AG10803 (cell line): ENCODE measurements around the gene SRGAP2B.
"Not testable (repeated sequence)": the region's sequence is repeated elsewhere in the genome, so short reads cannot be mapped to it uniquely, and the experiment has no call there.

ENCODE experiments used
- DNase-seq: peaks from one replicate; pipeline ENCODE4 v3.0.0; 2010; ENCODE audit warnings: low read depth
- H3K4me3 ChIP-seq: 2 replicates; pipeline ENCODE4 v1.5.1; 2011; ENCODE audit warnings: mild to moderate bottlenecking, low read length, control low read depth

The SRGAP2B gene

GRCh38 chr1:145005142-145005541 is 90.0 kb downstream of the SRGAP2B start:
- H3K4me3 ChIP-seq, DNase-seq: not testable (repeated sequence)

GRCh38 chr1:145001381-145001780 is 93.7 kb downstream of the SRGAP2B start:
- DNase-seq, H3K4me3 ChIP-seq: not testable (repeated sequence)

GRCh38 chr1:145000743-145001326 is 94.3 kb downstream of the SRGAP2B start:
- DNase-seq, H3K4me3 ChIP-seq: not testable (repeated sequence)

GRCh38 chr1:145000074-145000742 is 94.9 kb downstream of the SRGAP2B start:
- DNase-seq, H3K4me3 ChIP-seq: not testable (repeated sequence)

- peak; percentile 1 for DNase-seq
- not testable (repeated sequence) for H3K4me3 ChIP-seq
Measured at GRCh38 chr1:144998981-144999273, 96.2 kb downstream of the SRGAP2B start.

DNA sequence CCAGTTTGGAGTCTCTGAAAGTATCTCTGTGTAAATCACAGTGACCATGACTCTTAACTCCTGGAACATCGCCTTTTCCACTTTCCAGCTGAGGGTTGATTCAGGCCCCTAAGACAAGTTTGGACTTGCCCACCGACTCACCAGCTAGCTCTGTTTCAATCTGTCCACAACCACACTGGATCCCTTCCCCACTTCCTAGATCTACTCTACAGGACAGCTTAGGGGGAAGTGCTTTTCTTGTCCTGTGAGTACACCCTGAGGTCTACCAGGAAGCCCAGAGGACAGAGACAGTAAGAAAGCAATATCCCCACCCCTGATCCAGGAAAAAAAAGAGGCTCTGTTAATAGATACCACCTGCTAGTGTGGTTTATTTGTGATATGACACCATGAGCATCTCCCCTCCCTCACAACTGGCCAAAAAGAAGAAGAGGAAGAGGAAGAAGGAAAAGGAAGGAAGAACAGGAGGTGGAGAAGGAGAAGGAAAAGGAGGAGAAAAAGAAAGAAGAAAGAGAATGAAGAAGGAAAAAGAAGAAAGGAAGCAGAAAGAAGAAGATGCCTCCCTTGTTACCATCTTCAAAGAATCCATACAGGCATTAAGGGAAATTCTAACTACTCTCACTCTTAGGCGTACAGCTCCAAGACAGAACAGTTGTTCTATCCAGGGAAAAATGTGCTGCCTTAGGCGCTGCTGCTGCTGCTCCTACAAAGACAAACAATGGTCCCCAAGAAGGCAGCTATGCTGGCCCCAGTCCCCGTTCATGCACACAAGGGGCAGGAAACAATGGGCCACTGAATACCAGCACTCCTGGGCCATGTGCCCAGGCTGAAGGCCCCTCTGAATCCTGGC is 96.8 kb downstream of the SRGAP2B start:
- DNase-seq, H3K4me3 ChIP-seq: not testable (repeated sequence)

GRCh38 chr1:144995833-144996410 is 99.2 kb downstream of the SRGAP2B start:
- not testable (repeated sequence) for H3K4me3 ChIP-seq
- DNase-seq: peak; percentile 54

GRCh38 chr1:144992915-144993314 is 102.2 kb downstream of the SRGAP2B start:
- peak; percentile 71 for DNase-seq
- not testable (repeated sequence) for H3K4me3 ChIP-seq

GRCh38 chr1:144990611-144991010 is 104.5 kb downstream of the SRGAP2B start:
- not testable (repeated sequence) for DNase-seq, H3K4me3 ChIP-seq

DNA sequence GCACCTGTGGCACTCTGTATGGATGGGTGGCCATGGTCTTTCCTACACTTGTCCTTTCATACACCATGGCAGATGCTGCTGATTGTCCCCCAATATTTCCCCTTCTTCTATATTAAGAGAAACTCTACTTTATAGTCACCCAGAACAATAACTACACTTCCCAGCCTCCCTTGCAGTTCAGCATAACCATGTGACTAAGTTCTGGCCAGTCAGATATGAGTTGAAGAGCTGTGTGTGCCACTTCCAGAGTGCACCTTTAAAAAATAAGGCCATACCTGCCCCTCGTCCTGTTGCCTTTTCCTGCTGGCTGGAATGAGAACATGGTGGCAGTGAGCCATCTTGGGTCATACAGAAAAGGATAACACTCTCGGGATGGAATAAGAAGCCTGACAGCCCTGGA is 108.0 kb downstream of the SRGAP2B start:
- H3K4me3 ChIP-seq, DNase-seq: not testable (repeated sequence)

DNA sequence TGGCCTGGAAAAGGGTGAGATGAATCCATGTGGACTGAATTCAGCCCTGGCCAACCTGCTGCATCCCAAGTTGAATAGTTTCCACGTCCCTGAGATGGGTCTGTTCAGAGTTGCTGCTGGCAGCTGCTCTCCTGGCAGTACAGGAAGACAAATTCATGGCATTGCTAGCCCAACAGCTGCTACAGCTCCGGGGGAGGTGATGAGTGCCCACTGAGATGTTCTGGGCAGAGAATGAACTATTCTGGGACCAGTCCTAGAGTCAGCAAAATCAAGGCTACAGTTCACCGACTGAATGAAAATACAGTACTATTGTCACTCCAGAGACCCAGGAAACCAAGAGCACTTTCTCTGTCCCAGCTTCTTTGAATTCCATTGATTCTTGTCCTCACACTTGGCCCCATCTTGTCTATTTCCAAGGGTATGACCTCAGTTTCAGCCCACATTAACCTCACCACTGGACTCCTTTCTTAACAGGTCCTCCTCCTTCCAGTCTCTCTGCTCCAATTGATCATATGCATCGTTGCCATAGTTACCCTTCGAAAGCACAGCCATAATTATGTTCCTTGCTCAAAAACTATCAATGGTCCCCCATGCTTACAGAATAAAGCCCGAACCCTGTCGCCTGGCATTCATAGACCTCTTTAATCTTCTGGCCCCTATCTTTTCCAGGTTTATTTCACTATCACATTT is 108.8 kb downstream of the SRGAP2B start:
- DNase-seq, H3K4me3 ChIP-seq: not testable (repeated sequence)

GRCh38 chr1:144985550-144986170 is 109.5 kb downstream of the SRGAP2B start:
- DNase-seq, H3K4me3 ChIP-seq: not testable (repeated sequence)

DNA sequence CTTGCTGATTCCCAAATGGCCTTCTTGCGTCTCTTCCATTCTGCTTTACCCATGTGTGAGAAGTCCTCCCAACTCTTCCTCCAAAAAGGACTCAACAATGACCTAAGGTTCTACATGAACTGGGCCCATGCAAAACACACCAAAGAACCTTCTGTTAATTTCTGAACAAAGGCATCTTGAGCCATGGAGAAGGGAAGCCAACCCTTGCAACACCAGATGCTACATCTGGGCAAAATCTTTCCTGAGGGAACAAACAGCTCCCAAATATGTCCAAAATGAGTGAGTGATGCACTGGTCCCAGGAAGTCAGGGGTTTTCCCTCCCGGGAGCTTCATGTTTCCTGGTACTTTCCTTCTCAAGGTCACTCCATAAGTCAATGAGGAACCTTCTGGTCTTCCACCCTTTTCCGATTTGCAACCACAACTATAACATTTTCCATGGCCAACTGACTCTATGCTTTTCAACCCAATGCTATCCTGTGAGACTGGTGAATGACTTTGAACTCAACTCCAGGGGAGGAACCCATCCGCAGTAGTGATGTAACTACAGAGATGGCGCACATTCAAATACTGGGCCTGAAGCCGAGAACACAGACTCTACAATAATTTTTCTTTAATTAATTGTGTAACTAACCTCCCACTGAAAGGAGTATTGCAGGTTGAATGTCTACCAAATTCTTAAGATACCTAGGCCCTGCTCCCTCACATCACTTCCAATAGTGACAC is 112.2 kb downstream of the SRGAP2B start:
- not testable (repeated sequence) for H3K4me3 ChIP-seq, DNase-seq

- not testable (repeated sequence) for H3K4me3 ChIP-seq, DNase-seq
Measured at GRCh38 chr1:144981157-144981556, 114.0 kb downstream of the SRGAP2B start.

DNA sequence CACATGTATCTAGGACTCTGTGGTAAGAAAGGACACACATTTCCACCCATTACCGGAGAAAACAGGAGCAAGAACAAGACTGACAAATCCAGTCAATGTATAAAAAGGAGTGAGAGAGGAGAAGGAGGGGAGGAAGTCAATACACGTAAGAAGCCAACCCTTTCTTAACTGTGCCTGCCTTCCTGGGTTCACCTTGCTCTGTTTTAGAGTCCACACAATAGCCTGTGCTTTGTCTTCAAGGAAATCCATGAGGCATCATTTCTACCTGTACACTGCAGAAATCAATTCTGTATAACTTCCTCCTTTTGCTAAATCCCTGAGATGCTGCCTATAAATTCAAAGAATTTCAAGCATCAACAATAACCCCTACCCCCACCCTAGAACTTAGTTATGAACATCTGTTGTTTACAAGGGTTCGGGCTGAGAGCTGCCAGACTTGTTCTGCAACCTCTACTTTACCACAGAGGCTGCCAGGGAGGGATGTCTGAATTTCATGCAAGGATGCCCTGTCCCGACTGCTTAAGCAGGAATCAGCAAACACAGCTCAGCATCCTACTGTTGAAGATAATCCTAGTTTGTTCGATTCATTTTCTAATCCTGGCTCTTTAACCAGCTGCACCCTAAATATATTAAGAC is 115.0 kb downstream of the SRGAP2B start:
- H3K4me3 ChIP-seq, DNase-seq: not testable (repeated sequence)

GRCh38 chr1:144977856-144978255 is 117.3 kb downstream of the SRGAP2B start:
- not testable (repeated sequence) for DNase-seq, H3K4me3 ChIP-seq

DNA sequence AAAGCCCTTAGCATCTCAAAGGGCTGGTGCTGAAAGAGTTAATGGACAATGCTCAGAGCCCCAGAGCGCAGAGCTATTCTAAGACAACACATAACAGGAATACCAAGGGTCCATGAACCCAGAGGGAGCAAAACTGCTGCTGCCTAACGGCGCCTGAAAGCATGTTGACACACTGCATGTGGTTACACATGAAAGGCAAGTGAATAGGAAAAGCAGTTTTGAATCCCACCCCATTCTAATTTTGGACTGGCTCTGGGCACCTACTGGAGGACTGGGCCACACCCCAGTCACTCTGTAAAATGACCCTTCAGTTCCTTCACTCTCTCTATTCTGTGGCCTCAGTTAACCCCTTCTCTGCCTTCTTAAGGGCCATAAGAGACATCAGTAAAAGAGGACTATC is 123.2 kb downstream of the SRGAP2B start:
- DNase-seq, H3K4me3 ChIP-seq: not testable (repeated sequence)

- DNase-seq, H3K4me3 ChIP-seq: not testable (repeated sequence)
Measured at GRCh38 chr1:144966488-144966887, 128.6 kb downstream of the SRGAP2B start.
